H1 (cell line): ENCODE measurements around the gene LAMTOR3. TPM values are rescaled to one million over a fixed set of nuclear protein-coding genes. Genes with fewer than 3 reads are reported as not detected.

Experiments used
- CTCF ChIA-PET: fragments of 300-600 bp; sonication (Branson Sonifier 250); formaldehyde crosslinking; loops from one replicate; lab custom pipeline; 2021; ENCODE audit not compliant: partially characterized antibody; lab: Charles Lee
- POLR2A ChIA-PET: fragments of 300-600 bp; sonication (Branson Sonifier 250); formaldehyde crosslinking; loops from one replicate; lab custom pipeline; 2021; ENCODE audit warnings: inconsistent platforms; ENCODE audit not compliant: partially characterized antibody; lab: Charles Lee
- DNase-seq, 2 experiments: peaks; one replicate each; pipeline versions ENCODE4 v3.0.0 to v3.0.0-alpha.2; 2010 to 2022; ENCODE audit warnings: low spot score in 2 of 2, low read depth in 1 of 2, mixed read lengths in 1 of 2
- FAIRE-seq: peaks from 2 replicates; lab custom pipeline; 2011; peaks lifted over from hg19 to GRCh38; lab: Jason Lieb, UNC
- H2AFZ ChIP-seq: 2 replicates; pipeline ENCODE4 v1.8.1; 2012; ENCODE audit warnings: low read length, inconsistent platforms
- H2AK5ac ChIP-seq: 2 replicates; pipeline ENCODE4 v1.6.1; 2013; ENCODE audit warnings: low read depth, low read length
- H2BK120ac ChIP-seq: replicated peaks from 2 replicates; pipeline ENCODE3; 2013; ENCODE audit warnings: low read depth, low read length, inconsistent platforms
- H2BK12ac ChIP-seq: 2 replicates; pipeline ENCODE4 v1.6.1; 2013; ENCODE audit warnings: low read depth, low read length
- H2BK15ac ChIP-seq: 2 replicates; pipeline ENCODE4 v1.6.1; 2013; ENCODE audit warnings: low read length
- H2BK20ac ChIP-seq: 2 replicates; pipeline ENCODE4 v1.6.1; 2013; ENCODE audit warnings: low read length
- H2BK5ac ChIP-seq: 2 replicates; pipeline ENCODE4 v1.6.1; 2013; ENCODE audit warnings: low read depth, low read length
- H3K14ac ChIP-seq: 2 replicates; pipeline ENCODE4 v1.6.1; 2013; ENCODE audit warnings: inconsistent platforms; ENCODE audit not compliant: insufficient read length
- H3K18ac ChIP-seq: 2 replicates; pipeline ENCODE4 v1.6.1; 2013; ENCODE audit warnings: low read length; ENCODE audit errors: extremely low read depth
- H3K23ac ChIP-seq: 2 replicates; pipeline ENCODE4 v1.6.1; 2013; ENCODE audit warnings: inconsistent platforms; ENCODE audit not compliant: insufficient read length
- H3K23me2 ChIP-seq: 2 replicates; pipeline ENCODE4 v1.6.1; 2013; ENCODE audit warnings: low read depth, low read length
- H3K27ac ChIP-seq: 2 replicates; pipeline ENCODE4 v1.6.1; 2011; ENCODE audit warnings: low read depth, low read length, inconsistent platforms
- H3K27me3 ChIP-seq, 4 experiments: replicated peaks in 1 of 4; 1 replicate in 1 of 4; 2 replicates in 3 of 4; pipeline versions ENCODE4 v1.6.1 to v1.8.1; 2011 to 2013; ENCODE audit warnings: low read length in 3 of 4, mild to moderate bottlenecking in 3 of 4, inconsistent platforms in 2 of 4, mixed read lengths in 2 of 4, moderate library complexity in 1 of 4; ENCODE audit not compliant: control insufficient read depth in 3 of 4, insufficient read depth in 3 of 4; ENCODE audit errors: extremely low read depth in 1 of 4
- H3K36me3 ChIP-seq, 4 experiments: 2 replicates each; pipeline versions ENCODE4 v1.6.1 to v1.8.1; 2011 to 2013; ENCODE audit warnings: mild to moderate bottlenecking in 4 of 4, low read length in 3 of 4, moderate library complexity in 2 of 4, control low read depth in 1 of 4, inconsistent platforms in 1 of 4; ENCODE audit not compliant: insufficient read depth in 4 of 4, control insufficient read depth in 2 of 4
- H3K4ac ChIP-seq: replicated peaks from 2 replicates; pipeline ENCODE3; 2013; ENCODE audit warnings: low read length, low read depth, mixed read lengths, inconsistent platforms; ENCODE audit not compliant: insufficient read length
- H3K4me1 ChIP-seq, 4 experiments: replicated peaks in 1 of 4; 1 replicate in 1 of 4; 2 replicates in 3 of 4; pipeline versions ENCODE4 v1.6.1 to v1.8.1; 2011 to 2013; ENCODE audit warnings: low read length in 3 of 4, inconsistent platforms in 2 of 4, mixed read lengths in 1 of 4; ENCODE audit not compliant: insufficient read depth in 4 of 4, control insufficient read depth in 3 of 4
- H3K4me2 ChIP-seq, 2 experiments: 2 replicates each; pipeline versions ENCODE4 v1.6.1 to v1.8.1; 2011 to 2013; ENCODE audit warnings: low read depth in 2 of 2, low read length in 2 of 2, control low read depth in 1 of 2, inconsistent platforms in 1 of 2, mild to moderate bottlenecking in 1 of 2; ENCODE audit not compliant: insufficient read depth in 1 of 2
- H3K4me3 ChIP-seq, 4 experiments: fragments of 200-600, 300-600 bp in 1 of 4; sonication (generic), shearing (Covaris generic), sonication (Bioruptor Twin) in 1 of 4; 2 replicates each; pipeline versions ENCODE4 v1.5.1 to v1.8.1; 2011 to 2016; ENCODE audit warnings: low read length in 4 of 4, low read depth in 3 of 4, control low read depth in 2 of 4, inconsistent platforms in 2 of 4, mild to moderate bottlenecking in 2 of 4, mixed read lengths in 1 of 4, moderate library complexity in 1 of 4; ENCODE audit not compliant: insufficient read depth in 2 of 4; ENCODE audit errors: extremely low read depth in 1 of 4
- H3K56ac ChIP-seq: replicated peaks from 2 replicates; pipeline ENCODE3; 2013; ENCODE audit warnings: low read depth, mild to moderate bottlenecking, mixed read lengths, low read length, inconsistent platforms; ENCODE audit not compliant: insufficient read length
- H3K79me1 ChIP-seq: 2 replicates; pipeline ENCODE4 v1.6.1; 2013; ENCODE audit warnings: low read depth, low read length, control low read depth
- H3K79me2 ChIP-seq, 2 experiments: 2 replicates each; pipeline versions ENCODE4 v1.6.1 to v1.8.1; 2012 to 2013; ENCODE audit warnings: low read length in 2 of 2, mild to moderate bottlenecking in 2 of 2, inconsistent platforms in 1 of 2; ENCODE audit not compliant: insufficient read depth in 2 of 2, control insufficient read depth in 1 of 2
- H3K9ac ChIP-seq, 4 experiments: replicated peaks in 1 of 4; 1 replicate in 1 of 4; 2 replicates in 3 of 4; pipeline versions ENCODE4 v1.6.1 to v1.8.1; 2011 to 2013; ENCODE audit warnings: low read depth in 3 of 4, low read length in 3 of 4, control low read depth in 2 of 4, mild to moderate bottlenecking in 2 of 4, moderate library complexity in 2 of 4, inconsistent platforms in 1 of 4; ENCODE audit errors: extremely low read depth in 1 of 4
- H3K9me3 ChIP-seq, 2 experiments: 2 replicates each; pipeline versions ENCODE4 v1.6.1 to v1.8.1; 2012 to 2013; ENCODE audit warnings: mild to moderate bottlenecking in 2 of 2, moderate library complexity in 2 of 2, control low read depth in 1 of 2, inconsistent platforms in 1 of 2, low read depth in 1 of 2, low read length in 1 of 2, mixed read lengths in 1 of 2; ENCODE audit not compliant: insufficient read depth in 2 of 2
- H4K20me1 ChIP-seq, 2 experiments: replicated peaks in 1 of 2; 2 replicates each; pipeline versions ENCODE3 to v1.8.1; 2011 to 2013; ENCODE audit warnings: inconsistent platforms in 2 of 2, low read length in 2 of 2, mild to moderate bottlenecking in 1 of 2; ENCODE audit not compliant: insufficient read depth in 2 of 2, control insufficient read depth in 1 of 2
- H4K5ac ChIP-seq: 2 replicates; pipeline ENCODE4 v1.6.1; 2013; ENCODE audit warnings: low read length, low read depth, mixed read lengths, inconsistent platforms; ENCODE audit not compliant: insufficient read length
- H4K8ac ChIP-seq: 2 replicates; pipeline ENCODE4 v1.8.0; 2013; ENCODE audit warnings: mild to moderate bottlenecking, moderate library complexity, low read length, inconsistent platforms; ENCODE audit not compliant: insufficient read depth; ENCODE audit errors: extremely low read depth
- H4K91ac ChIP-seq: replicated peaks from 2 replicates; pipeline ENCODE3; 2013; ENCODE audit warnings: low read length, mixed read lengths, inconsistent platforms; ENCODE audit not compliant: insufficient read length
- ATF2 ChIP-seq: IDR thresholded peaks from 2 replicates; pipeline ENCODE4 v1.6.1; 2012; ENCODE audit warnings: low read length, inconsistent platforms
- BACH1 ChIP-seq: IDR thresholded peaks from 2 replicates; pipeline ENCODE4 v1.6.1; 2012; ENCODE audit warnings: low read length, improper control_type of control experiment
- BRCA1 ChIP-seq: IDR thresholded peaks from 2 replicates; pipeline ENCODE4 v1.6.1; 2012; ENCODE audit warnings: low read depth, low read length, improper control_type of control experiment
- CHD1 ChIP-seq: IDR thresholded peaks from 2 replicates; pipeline ENCODE4 v1.6.1; 2012; ENCODE audit warnings: low read depth, low read length, improper control_type of control experiment
- CREB1 ChIP-seq: IDR thresholded peaks from 2 replicates; pipeline ENCODE4 v1.6.1; 2012; ENCODE audit warnings: inconsistent platforms
- GTF2F1 ChIP-seq: IDR thresholded peaks from 2 replicates; pipeline ENCODE4 v1.6.1; 2012; ENCODE audit warnings: low read depth, low read length, improper control_type of control experiment, borderline replicate concordance
- JUN ChIP-seq: IDR thresholded peaks from 2 replicates; pipeline ENCODE4 v1.6.1; 2011; ENCODE audit warnings: low read depth, mild to moderate bottlenecking, improper control_type of control experiment, low read length
- JUND ChIP-seq: IDR thresholded peaks from 2 replicates; pipeline ENCODE4 v1.6.1; 2011; ENCODE audit warnings: mild to moderate bottlenecking, improper control_type of control experiment, low read length
- POLR2AphosphoS5 ChIP-seq: IDR thresholded peaks from 2 replicates; pipeline ENCODE4 v1.6.1; 2011; ENCODE audit warnings: low read depth, low read length
- RAD21 ChIP-seq, 2 experiments: IDR thresholded peaks in 1 of 2; conservative IDR thresholded peaks in 1 of 2; 2 replicates each; pipeline ENCODE4 v1.6.1; 2011; ENCODE audit warnings: low read depth in 2 of 2, low read length in 2 of 2, improper control_type of control experiment in 1 of 2, inconsistent platforms in 1 of 2, mild to moderate bottlenecking in 1 of 2, moderate library complexity in 1 of 2
- RBBP5 ChIP-seq: IDR thresholded peaks from 2 replicates; pipeline ENCODE4 v1.7.1; 2012; ENCODE audit warnings: low read depth, mild to moderate bottlenecking, inconsistent platforms, low read length, moderate library complexity, borderline replicate concordance
- SP4 ChIP-seq: IDR thresholded peaks from 2 replicates; pipeline ENCODE4 v1.6.1; 2012; ENCODE audit warnings: low read length, inconsistent platforms
- SUZ12 ChIP-seq: fragments of 200-600 bp; sonication (generic); IDR thresholded peaks from 2 replicates; pipeline ENCODE4 v1.6.1; 2012; ENCODE audit warnings: mild to moderate bottlenecking, inconsistent platforms, low read length, moderate library complexity, mixed read lengths
- TCF12 ChIP-seq: IDR thresholded peaks from 2 replicates; pipeline ENCODE4 v1.6.1; 2011; ENCODE audit warnings: low read depth, mild to moderate bottlenecking, low read length
- whole genome bisulfite sequencing, 2 experiments: shearing (Covaris generic) in 1 of 2; methylation state at CpG; one replicate each; pipeline versions ENCODE4 v1.1.6 to v1.1.7; 2013 to 2015; ENCODE audit warnings: low lambda C conversion rate in 2 of 2, mixed read lengths in 2 of 2, inconsistent platforms in 1 of 2, low coverage in 1 of 2, missing lambda C conversion rate in 1 of 2; ENCODE audit not compliant: insufficient replicate concordance in 2 of 2, insufficient coverage in 1 of 2, insufficient read length in 1 of 2; ENCODE audit errors: extremely low coverage in 1 of 2, missing lambda C conversion rate in 1 of 2; 5-methylcytosine and 5-hydroxymethylcytosine counted together
- polyA plus RNA-seq, 7 experiments: library from polyadenylated mRNA; depleted of rRNA in 3 of 7; stranded (reverse) in 5 of 7; unstranded in 2 of 7; fragments of >200 nt in 5 of 7; fragments of 200-250 nt in 2 of 7; gene quantifications; 1 replicate in 5 of 7; 2 replicates in 1 of 7; 4 replicates in 1 of 7; pipeline versions ENCODE4 v1.2.1 to v1.2.3, GENCODE V29; 2011 to 2013; ENCODE audit warnings: missing spikeins in 2 of 7, mixed read lengths in 2 of 7
- total RNA-seq: library from RNA; stranded (reverse); fragmentation: NEBNext Ultra II Directional; extraction: Animal tissue kit (Norgen Biotek cat#: 25700); gene quantifications from 2 replicates; pipeline ENCODE4 v1.2.1, GENCODE V29; 2021

LAMTOR3 gene
- total and polyA plus RNA-seq, 2 of the 8 experiments (the other 6 are each of a cell fraction or from before 2014, with no cell fraction given) = 25.1 to 34.4 TPM

GRCh38 chr4:99848591-99849001, 45.6 kb downstream of the LAMTOR3 start:
- FAIRE-seq (no peak), DNase-seq (no peak)
- ChIA-PET POLR2A (no interaction called here), CTCF (no interaction called here)
- H3K56ac ChIP-seq = no peak overlapping the region
- H3K27me3 ChIP-seq = no peaks in the 10 kb centered on the region
- H3K4me2 ChIP-seq = no peak overlapping the region
- no peaks in the 10 kb centered on the region for H4K20me1 ChIP-seq
- H3K18ac ChIP-seq = no peak overlapping the region
- H2AK5ac ChIP-seq = no peak overlapping the region
- H2BK15ac ChIP-seq = no peak overlapping the region
- H2BK20ac ChIP-seq = no peak overlapping the region
- H3K36me3 ChIP-seq = no peaks in the 10 kb centered on the region
- H3K4me3 ChIP-seq = no peak overlapping the region
- no peak overlapping the region for H3K4ac ChIP-seq
- no peak overlapping the region for H4K5ac ChIP-seq
- no peaks in the 10 kb centered on the region for H3K4me1 ChIP-seq
- H4K91ac ChIP-seq = no peak overlapping the region
- H4K8ac ChIP-seq = no peak overlapping the region
- no peak overlapping the region for H3K9ac ChIP-seq
- no peak overlapping the region for H2BK5ac ChIP-seq
- 94% methylated on average over 4 of the region's 4 CpGs; no CpG with 5 or more reads in 1 of the 2 experiments for WGBS, 2 experiments
- no peaks in the 10 kb centered on the region for H3K79me1 ChIP-seq
- no peak overlapping the region for H3K23ac ChIP-seq
- no peak overlapping the region for H3K14ac ChIP-seq
- no peak overlapping the region for H2BK120ac ChIP-seq
- H3K23me2 ChIP-seq = no peaks in the 10 kb centered on the region
- H2AFZ ChIP-seq = no peak overlapping the region
- H3K27ac ChIP-seq = no peak overlapping the region
- H3K9me3 ChIP-seq = no peaks in the 10 kb centered on the region
- no peak overlapping the region for H2BK12ac ChIP-seq
- H3K79me2 ChIP-seq = no peaks in the 10 kb centered on the region
- TF ChIP-seq BACH1 (no peak), JUND (no peak), GTF2F1 (no peak), SUZ12 (no peak), RBBP5 (no peak), CREB1 (no peak), SP4 (no peak), BRCA1 (no peak), RAD21 (IDR thresholded peaks at IDR 0.05 in 1 of 2, conservative IDR thresholded peaks at IDR 0.05 in 1 of 2; ENCODE audit: low read depth in 2 of 2, low read length in 2 of 2) (no peak), JUN (no peak), CHD1 (no peak), POLR2AphosphoS5 (no peak), TCF12 (no peak), ATF2 (no peak)
